Bronchial epithelial cell (primary cell): Measurements from ENCODE around the gene HECW1. TPM values are rescaled to one million over a fixed set of nuclear protein-coding genes. Genes with fewer than 3 reads are reported as not detected.
A peak's percentile ranks its signal among the peaks of the same experiment; 100 is the strongest.

Experiments
- DNase-seq: peaks from one replicate; pipeline ENCODE4 v3.0.0-alpha.2; 2010; ENCODE audit warnings: low read depth
- FAIRE-seq: peaks from 2 replicates; lab custom pipeline; 2011; peaks lifted over from hg19 to GRCh38; lab: Jason Lieb, UNC
- H3K27me3 ChIP-seq: 2 replicates; pipeline ENCODE4 v1.5.1; 2011; ENCODE audit warnings: low read length; ENCODE audit not compliant: control insufficient read depth, insufficient read depth
- H3K36me3 ChIP-seq: 2 replicates; pipeline ENCODE4 v1.5.1; 2011; ENCODE audit warnings: low read length; ENCODE audit not compliant: control insufficient read depth, insufficient read depth
- H3K4me3 ChIP-seq: 2 replicates; pipeline ENCODE4 v1.5.1; 2011; ENCODE audit warnings: mild to moderate bottlenecking, low read depth, low read length, control low read depth
- CTCF ChIP-seq: IDR thresholded peaks from 2 replicates; pipeline ENCODE4 v1.5.1; 2011; ENCODE audit warnings: mild to moderate bottlenecking, moderate library complexity, low read length, control low read depth, inconsistent platforms; ENCODE audit not compliant: insufficient read depth, severe bottlenecking
- total RNA-seq: library from RNA; depleted of rRNA; stranded (reverse); fragments of >200 nt; gene quantifications from 2 replicates; pipeline ENCODE4 v1.2.1, GENCODE V29; 2014

The HECW1 gene
- total RNA-seq, 1 donor from 2014 or later = under 0.01 TPM

GRCh38 chr7:43487731-43488073 lies 375.3 kb downstream of the HECW1 start:
- no peaks in the 10 kb centered on the region for H3K36me3 ChIP-seq
- H3K4me3 ChIP-seq = no peak overlapping the region
- DNase-seq = no peak
- no peak for TF ChIP-seq CTCF
- H3K27me3 ChIP-seq = no peaks in the 10 kb centered on the region
- no peak for FAIRE-seq

- no peak overlapping the region for H3K4me3 ChIP-seq
- FAIRE-seq = no peak
- DNase-seq = no peak
- H3K27me3 ChIP-seq = no peaks in the 10 kb centered on the region
- no peaks in the 10 kb centered on the region for H3K36me3 ChIP-seq
- TF ChIP-seq CTCF = no peak
Measured at GRCh38 chr7:43489257-43489656, 376.8 kb downstream of the HECW1 start.

GRCh38 chr7:43490016-43490415 lies 377.6 kb downstream of the HECW1 start:
- Histone ChIP-seq H3K36me3 (no peaks in the 10 kb centered on the region), H3K4me3 (no peak overlapping the region), H3K27me3 (no peaks in the 10 kb centered on the region)
- DNase-seq = no peak
- no peak for FAIRE-seq
- no peak for TF ChIP-seq CTCF

- TF ChIP-seq CTCF = no peak
- DNase-seq (no peak), FAIRE-seq (no peak)
- H3K4me3 ChIP-seq = no peak overlapping the region
- no peaks in the 10 kb centered on the region for H3K27me3 ChIP-seq
- no peaks in the 10 kb centered on the region for H3K36me3 ChIP-seq
Measured at GRCh38 chr7:43491123-43491522, 378.7 kb downstream of the HECW1 start.

- Histone ChIP-seq H3K4me3 (no peak overlapping the region), H3K36me3 (no peaks in the 10 kb centered on the region), H3K27me3 (no peaks in the 10 kb centered on the region)
- no peak for FAIRE-seq
- no peak for TF ChIP-seq CTCF
- DNase-seq = peak; percentile 83
Measured at GRCh38 chr7:43491984-43492383, 379.5 kb downstream of the HECW1 start.

GRCh38 chr7:43492896-43493295 lies 380.4 kb downstream of the HECW1 start:
- FAIRE-seq (no peak), DNase-seq (no peak)
- no peaks in the 10 kb centered on the region for H3K36me3 ChIP-seq
- H3K4me3 ChIP-seq = no peak overlapping the region
- H3K27me3 ChIP-seq = no peaks in the 10 kb centered on the region
- TF ChIP-seq CTCF = no peak
